GM19240 (cell line): ENCODE data around the gene FNBP1L.
"Not testable (repeated sequence)": the region's sequence is repeated elsewhere in the genome, so short reads cannot be mapped to it uniquely, and the experiment has no call there.

Experiments
- DNase-seq: peaks from one replicate; pipeline ENCODE4 v3.0.0; 2011; ENCODE audit warnings: low spot score; ENCODE audit not compliant: insufficient read length

Gene FNBP1L

DNA sequence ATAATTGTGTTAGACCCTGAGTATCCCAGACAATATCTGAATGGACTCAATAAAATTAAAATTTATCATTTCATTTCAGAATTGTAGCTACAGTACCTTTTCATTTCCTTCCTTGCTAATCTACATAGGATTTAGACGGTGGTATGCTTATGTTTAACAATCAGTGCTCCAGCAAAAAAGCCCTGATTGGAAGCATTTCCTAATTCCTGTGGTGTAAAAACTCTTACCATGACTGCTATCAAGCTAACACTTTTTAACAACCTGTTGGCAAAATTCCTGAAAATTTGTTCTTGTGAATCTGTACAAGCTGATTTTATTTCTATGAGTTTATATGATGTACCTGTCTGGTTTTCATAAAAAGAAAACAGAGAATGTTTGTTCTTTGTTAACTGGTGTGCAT is 5.2 kb upstream of the FNBP1L start:
- DNase-seq = no peak

DNA sequence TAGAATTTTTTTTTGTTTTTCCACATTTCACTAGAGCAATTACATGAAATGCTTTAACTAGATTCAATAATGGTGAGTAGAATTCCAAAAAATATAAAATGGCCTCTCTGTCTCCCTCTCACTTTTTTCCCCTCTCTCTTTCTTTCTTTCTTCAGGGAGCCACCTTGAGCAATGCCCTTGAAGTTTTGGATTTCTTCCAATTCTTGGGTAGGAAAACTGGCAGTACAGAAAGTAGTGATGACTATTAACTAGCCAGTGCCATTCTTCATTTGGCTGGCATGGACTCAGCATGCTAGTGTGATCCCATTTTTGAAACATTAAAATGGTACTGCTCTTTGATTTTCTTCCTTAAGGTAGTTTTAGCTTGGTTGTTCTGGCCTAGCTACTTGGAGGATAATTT is 4.5 kb upstream of the FNBP1L start:
- DNase-seq = no peak

DNA sequence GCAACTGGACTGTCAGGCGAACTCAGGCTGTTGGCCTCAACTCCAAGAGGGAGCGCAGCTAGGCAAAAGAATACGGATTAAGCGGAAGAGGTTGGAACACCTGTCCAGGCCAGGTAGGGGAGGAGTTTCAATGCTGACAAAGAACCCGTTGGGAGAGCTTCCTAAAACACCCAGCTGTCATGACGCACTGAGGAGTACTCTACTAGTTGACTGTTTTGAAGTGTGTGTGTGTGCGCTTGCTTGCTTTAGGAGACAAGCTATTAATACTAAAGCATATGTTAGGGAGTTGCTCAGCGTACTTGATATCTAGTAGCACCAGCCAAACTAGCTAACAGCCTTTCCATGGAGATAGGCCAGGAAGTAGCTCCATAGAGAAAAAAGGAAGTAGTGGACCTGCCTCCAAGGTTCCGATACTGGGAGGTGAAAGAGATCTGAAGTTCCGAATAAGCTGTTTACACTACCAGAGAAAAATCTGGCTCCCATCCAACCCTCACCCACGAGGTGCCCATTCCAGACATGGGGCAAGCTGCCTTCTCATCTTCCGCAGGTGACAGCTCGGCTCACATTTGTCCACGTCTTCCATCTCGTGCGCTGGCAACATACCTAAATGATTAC is 974 bp upstream of the FNBP1L start:
- DNase-seq = no peak

DNA sequence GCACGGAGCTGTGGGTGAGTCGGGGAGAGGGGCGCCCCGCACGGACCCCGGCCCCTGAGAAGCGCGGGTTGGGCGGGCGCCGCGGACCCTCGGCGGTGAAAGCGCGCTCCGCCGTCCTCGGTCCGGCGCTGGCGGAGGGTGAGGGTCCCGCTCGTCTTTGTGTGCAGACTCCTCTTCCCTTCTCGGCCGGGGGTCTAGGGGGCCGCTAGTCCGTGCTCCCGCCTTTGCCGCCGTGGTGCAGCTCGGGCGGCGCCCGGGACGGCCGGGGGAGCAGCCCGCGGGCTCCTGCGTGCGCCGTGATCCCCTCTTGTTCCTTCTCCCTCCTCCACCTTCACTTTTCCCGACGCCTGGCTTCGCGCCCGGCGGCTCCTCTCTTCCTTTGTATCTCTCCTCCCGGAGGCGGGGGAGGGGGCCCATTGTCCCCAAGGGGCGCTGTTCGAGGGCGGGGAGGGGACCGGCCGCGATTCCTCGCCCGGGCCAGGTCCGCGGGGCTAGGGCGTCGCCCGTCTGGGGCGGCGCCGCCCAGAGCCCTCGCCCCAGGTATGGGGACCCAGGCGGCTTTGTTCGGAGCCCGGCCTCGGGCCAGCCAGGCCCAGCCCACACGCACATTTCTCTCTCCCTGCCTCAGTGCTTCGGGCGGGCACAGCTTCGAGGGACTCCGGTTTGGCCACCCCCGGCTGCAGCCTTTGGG is 519 bp downstream of the FNBP1L start:
- DNase-seq = no peak

DNA sequence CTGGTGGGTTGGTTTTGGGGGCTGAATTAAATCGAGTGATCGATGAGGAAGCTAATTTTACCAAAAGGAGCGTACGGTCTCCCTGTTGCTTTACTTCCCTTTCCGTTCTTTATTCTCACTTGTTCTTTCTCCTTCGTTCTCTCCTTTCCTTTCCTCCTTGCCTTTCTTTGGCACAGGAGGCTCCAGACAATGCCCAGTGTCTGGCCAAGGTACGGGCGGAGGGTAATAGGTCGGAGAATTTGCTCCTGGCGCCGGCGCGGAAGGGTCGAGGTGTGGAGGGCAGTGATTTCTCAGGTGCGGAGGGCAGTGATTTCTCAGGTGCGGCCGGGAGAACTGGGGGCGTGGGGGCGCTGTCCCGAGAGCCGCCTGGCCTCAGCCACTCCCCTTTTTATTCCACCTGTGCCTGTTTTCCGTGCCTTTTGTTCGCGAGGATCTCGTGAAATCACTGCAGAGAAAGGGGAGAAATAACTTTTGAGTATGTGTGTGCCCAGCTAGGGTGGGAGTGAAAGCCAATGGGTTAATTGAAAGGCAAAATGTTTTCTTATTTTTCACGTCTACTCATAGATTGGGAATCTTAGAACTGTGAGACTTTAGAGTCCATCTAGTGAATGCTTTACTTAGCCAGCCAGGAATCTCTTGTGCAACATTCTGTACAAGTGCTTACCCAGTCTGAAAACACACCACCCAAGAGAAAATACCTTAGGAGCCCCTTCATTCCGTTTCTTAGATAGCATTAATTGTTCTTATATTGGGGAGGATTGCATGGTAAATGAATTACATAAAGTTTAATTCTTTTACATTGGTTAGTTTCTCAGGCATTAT is 1.3 kb downstream of the FNBP1L start:
- no peak for DNase-seq

DNA sequence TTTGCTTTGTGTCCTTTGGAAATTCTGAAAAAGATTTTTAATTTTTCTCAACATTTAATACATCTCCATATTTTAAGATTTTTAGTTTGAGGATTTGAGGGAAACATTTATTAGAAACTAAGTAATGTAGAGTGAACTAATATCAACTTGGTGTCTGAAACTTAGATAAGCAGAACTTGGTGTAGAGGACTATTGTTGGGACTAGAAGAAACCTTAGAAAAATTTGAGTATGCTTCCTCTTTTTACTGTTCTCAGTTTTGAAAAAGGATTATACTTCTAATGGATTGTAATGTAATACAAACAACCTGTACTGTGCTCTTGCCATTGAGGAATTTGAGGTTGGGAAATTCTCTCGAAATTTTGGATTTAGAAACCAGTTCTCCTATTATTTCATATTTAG is 2.4 kb downstream of the FNBP1L start:
- DNase-seq = no peak

DNA sequence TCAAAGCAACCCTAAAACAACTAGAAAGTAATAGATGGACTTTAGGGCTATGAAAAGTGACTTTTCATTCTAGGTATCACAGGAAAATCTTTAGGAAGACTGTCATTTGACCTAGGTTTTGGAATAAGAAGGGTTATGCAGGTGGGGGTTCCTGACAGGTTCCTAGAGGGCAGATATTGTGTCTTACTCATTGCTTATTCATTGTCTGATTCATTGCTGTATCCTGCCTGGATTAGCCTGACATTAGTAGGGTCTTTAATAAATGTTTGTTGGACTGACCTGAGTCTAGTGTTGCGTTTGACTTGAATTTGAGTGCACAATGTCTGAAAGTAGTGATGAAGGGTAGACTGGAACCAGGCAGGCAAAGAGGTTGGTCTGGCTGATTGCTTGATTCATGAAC is 6.0 kb downstream of the FNBP1L start:
- no peak for DNase-seq

DNA sequence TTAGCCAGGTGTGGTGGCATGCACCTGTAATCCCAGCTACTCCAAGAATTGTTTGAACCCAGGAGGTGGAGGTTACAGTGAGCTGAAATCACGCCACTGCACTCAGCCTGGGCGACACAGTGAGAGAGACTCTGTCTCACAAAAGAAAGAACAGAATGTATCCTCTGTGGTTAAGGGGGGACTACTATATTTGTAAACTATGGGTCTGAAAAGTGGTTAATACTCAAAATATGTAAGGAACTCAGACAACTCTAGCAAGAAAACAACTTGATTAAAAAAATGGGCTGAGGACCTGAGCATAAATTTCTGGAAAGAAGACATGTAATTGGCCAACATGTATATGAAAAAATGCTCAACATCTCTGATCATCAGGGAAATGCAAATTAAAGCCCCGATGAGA is 11.2 kb downstream of the FNBP1L start:
- no peak for DNase-seq

DNA sequence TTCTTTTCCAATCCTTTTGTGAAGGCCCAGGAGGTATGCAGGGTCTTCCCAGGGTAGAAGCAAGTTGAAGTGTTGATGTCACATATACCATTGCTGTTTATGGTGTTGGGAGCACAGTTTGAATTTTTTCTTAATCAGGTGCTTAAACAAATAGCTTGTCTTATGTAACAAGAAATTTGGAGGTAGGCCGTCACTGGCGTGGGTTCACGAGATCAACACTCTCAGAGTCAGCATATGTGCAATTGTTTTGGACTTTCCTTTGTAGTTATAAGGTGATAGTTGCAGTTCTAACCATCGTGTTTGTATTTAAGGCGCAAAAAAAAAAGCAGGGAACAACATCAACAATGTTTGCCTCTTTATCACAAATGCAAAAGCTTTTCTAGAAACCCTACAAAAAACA is 13.3 kb downstream of the FNBP1L start:
- DNase-seq = no peak

DNA sequence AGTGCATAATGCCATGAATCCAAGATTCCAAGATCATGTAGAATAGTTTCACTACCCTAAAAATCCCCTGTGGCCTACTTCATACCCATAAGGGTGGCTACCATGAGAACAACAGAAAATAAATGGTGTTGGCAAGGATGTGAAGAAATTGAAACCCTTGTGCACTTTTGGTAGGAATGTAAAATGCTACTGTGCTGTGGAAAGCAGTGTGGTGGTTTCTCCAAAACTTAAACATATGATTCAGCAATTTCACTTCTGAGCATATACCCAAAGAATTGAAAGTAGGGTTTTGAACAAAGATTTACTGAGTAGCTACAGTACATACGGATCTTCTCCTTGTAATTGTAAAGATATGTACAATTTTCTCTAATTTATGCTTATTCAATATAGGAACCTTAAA is 16.0 kb downstream of the FNBP1L start:
- no peak for DNase-seq

DNA sequence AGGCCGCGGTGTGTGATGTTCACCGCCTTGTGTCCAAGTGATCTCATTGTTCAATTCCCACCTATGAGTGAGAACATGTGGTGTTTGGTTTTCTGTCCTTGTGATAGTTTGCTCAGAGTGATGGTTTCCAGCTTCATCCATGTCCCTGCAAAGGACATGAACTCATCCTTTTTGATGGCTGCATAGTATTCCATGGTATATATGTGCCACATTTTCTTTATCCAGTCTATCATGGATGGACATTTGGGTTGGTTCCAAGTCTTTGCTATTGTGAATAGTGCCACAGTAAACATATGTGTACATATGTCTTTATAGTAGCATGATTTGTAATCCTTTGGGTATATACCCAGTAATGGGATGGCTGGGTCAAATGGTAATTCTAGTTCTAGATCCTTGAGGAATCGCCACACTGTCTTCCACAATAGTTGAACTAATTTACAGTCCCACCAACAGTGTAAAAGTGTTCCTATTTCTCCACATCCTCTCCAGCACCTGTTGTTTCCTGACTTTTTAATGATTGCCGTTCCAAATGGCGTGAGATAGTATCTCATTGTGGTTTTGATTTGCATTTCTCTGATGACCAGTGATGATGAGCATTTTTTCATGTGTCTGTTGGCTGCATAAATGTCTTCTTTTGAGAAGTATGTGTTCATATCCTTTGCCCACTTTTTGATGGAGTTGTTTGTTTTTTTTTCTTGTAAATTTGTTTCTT is 17.6 kb downstream of the FNBP1L start:
- not testable (repeated sequence) for DNase-seq

DNA sequence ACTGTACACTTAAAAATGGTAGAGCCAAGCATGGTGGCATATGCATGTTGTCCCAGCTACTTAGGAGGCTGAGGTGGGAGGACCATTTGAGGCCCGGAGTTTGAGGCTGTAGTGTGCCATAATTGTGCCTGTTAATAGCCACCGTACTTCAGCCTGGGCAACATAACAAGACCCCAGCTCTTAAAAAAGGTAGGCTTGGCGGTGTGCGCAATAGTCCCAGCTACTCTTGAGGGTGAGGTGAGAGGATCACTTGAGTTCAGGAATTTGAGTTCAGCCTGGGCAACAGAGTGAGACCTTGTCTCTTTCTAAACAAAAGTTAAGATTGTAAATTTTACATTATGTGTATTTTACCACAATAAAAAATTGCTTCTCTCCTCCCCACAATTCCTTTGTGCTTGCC is 19.7 kb downstream of the FNBP1L start:
- DNase-seq = no peak

DNA sequence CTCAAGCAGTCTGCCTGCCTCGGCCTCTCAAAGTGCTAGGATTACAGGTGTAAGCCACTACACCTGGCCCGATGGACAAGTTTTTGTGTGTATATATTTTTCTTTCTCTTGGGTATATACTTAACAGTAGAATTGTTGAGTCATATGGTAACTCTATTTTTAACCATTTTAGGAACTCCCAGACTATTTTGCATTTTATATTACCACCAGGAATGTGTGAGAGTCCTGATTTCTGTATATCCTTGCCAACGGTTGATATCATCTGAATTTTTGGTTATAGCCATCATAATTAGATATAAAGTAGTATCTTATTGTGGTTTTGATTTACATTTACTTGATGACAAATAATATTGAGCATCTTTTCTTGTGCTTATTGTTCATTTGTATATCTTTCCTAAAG is 20.7 kb downstream of the FNBP1L start:
- DNase-seq = no peak

DNA sequence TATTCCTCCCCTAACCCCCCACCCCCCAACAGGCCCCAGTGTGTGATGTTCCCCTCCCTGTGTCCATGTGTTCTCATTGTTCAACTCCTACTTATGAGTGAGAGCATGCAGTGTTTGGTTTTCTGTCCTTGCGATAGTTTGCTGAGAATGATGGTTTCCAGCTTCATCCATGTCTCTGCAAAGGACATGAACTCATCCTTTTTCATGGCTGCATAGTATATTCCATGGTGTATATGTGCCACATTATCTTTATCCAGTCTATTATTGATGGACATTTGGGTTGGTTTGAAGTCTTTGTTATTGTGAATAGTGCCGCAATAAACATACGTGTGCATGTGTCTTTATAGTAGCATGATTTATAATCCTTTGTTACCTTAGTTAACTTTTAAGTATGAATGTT is 21.3 kb downstream of the FNBP1L start:
- DNase-seq = not testable (repeated sequence)

DNA sequence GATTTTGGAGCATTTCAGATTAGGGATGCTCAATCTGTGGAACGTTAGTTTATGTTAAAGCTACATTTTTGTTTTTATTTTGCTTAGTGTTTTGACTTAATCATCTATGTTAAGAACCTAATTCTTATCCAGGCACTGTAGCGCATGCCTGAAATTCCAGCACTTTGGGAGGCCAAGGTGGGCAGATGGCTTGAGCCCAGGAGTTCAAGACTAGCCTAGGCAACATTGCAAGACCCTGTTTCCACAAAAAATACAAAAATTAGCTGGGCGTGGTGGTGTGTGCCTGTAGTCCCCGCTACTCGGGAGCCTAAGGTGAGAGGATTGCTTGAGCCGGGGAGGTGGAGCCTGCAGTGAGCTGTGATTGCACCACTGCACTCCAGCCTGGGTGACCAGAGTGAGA is 23.4 kb downstream of the FNBP1L start:
- DNase-seq = no peak

DNA sequence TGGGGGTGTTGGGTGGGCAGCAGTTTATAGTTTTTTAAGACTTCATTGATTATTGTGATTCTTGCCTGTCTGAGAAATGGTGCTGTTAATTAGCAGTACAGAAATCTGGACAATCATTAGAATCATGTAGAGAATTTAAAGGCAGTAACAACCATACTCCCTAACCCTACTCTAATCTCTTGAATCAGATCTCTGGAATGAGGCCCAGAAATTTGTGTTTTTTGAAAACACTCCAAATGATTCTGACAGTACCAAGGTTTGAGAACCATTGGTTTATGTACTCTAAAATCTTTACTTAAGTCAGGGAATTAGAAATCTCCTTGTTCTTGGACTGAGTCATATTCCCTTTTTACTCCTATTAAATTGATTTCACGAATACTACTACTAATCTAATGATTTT is 24.0 kb downstream of the FNBP1L start:
- DNase-seq = no peak

DNA sequence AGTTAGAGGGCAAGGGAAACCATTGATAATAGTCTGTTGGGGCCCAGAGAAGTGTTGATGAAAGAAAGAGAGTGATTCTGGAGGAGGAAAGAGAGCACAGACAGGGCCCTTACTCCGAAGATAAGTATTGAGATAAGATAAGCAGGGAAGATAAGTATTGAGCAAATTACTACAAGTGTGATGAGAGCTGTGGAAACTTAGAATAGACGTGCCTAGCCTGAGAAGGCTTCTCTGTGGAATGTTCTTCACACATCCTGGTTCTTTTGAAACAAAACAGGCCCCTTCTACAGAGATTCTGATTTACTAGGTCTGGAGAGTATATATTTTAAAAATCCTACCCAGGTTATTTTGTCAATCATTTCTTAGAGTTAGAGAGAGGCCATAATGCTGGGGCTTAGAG is 26.4 kb downstream of the FNBP1L start:
- no peak for DNase-seq

DNA sequence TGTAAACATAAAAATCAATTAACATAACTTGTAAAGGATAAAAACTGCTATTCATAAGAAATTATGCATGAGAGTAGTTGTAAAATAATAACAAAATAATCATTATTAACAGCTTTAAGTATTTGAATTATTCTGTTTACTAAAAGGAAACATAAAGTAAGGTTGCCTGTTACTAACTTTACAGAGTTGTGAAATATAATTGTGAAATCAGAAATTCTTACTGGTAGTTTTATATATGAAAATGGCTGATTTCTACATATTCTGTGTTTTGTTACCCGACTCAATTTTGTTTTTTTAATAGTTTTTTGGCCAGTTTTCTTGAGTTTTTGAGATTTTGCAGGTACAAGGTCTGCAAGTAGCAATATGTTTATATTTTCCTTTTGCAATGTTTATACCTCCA is 27.8 kb downstream of the FNBP1L start:
- no peak for DNase-seq

DNA sequence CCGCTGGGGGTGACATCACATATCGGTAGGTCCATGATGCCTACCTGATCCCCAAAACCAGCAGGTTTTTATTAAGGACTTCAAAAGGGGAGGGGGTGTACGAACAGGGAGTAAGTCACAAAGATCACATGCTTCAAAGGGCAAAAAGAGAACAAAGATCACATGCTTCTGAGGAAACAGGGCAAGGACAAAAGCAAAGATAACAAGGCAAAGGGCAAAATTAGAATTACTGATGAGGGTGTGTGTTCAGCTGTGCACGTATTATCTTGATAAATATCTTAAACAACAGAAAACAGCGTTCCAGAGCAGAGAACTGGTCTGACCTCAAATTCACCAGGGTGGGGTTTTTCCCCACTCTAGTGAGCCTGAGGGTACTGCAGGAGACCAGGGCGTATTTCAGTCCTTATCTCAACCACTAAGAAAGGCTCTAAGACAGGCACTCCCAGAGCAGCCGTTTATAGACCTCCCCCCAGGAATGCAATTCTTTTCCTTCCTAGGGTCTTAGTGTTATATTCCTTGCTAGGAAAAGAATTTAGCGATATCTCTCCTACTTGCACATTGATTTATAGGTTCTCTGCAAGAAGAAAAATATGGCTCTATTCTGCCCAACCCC is 31.3 kb downstream of the FNBP1L start:
- DNase-seq = not testable (repeated sequence)

DNA sequence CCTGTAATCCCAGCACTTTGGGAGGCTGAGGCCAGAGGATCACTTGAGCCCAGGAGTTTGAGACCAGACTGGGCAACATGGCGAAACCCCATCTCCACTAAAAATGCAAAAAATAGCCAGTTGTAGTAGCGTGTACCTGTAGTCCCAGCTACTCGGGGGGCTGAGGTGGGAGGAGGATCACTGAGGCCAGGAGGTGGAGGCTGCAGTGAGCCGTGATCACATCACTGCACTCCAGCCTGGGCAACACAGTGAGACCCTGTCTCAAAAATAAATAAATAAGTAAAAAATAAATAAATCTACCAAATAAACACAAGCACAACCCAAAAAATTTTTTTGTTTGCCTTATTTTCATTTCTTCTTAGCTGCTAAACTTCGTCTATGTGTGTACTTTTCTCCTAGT is 34.0 kb downstream of the FNBP1L start:
- DNase-seq = not testable (repeated sequence)

DNA sequence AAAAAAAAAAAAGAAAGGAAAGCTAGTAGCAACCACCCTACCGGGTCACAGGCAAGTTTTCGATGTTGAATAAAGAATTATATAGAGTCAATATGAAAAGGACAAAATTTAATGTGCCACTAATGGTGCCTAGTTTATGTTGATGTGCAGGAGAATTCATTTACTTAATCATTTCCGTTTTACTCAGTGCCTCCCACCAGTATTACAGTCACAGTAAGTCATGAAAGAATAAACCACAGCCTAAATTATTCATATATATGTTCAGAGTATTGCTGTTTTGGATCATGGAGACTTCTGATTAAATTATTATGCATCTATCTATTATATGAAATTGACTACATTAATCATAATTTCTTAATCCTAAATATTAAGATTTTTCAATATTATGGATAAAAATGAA is 35.3 kb downstream of the FNBP1L start:
- DNase-seq = no peak

DNA sequence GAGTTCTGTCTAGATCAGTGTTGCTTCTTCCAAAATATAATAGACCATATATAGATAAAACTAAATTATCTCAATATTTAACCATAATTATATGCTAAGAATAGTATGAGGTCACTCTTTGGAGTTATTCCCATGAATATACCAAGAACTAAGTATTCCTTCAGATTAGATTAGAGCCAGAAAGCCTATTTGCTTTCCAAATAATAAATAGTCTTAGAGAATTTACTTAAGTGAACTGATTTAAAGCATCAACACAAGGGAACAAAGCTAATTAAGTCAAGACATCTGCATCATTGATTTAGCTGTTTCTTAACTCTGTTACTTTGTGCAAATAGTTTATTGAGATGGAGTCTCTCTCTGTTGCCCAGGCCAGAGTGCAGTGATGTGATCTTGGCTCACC is 35.7 kb downstream of the FNBP1L start:
- no peak for DNase-seq
